ENCODE results near the gene SMARCA1. TPM values are rescaled to one million over a fixed set of nuclear protein-coding genes. Genes with fewer than 3 reads are reported as not detected.

SMARCA1 gene
- total RNA-seq, 2 donors from 2014 or later: not detected

GRCh38 chrX:129461801-129462456 lies 61.4 kb downstream of the SMARCA1 start:
- no peak overlapping the region for H3K4me3 Mint-ChIP-seq
- ATAC-seq: no peak
- no peaks in the 10 kb centered on the region for H3K36me3 Mint-ChIP-seq
- no peak overlapping the region for H3K27ac Mint-ChIP-seq
- H3K4me1 Mint-ChIP-seq (ENCODE audit: low read depth in 2 of 2): no peaks in the 10 kb centered on the region
- peaks cover 7 to 13% of the 10 kb centered on the region in 2 donors for H3K27me3 Mint-ChIP-seq
- no peak for DNase-seq (ENCODE audit: low spot score)
- no peaks in the 10 kb centered on the region for H3K9me3 Mint-ChIP-seq

GRCh38 chrX:129452523-129452922 lies 70.8 kb downstream of the SMARCA1 start:
- H3K27ac Mint-ChIP-seq: no peak overlapping the region
- no peaks in the 10 kb centered on the region for H3K9me3 Mint-ChIP-seq
- no peak overlapping the region for H3K4me3 Mint-ChIP-seq
- peaks cover under 1 to 11% of the 10 kb centered on the region in 2 donors for H3K27me3 Mint-ChIP-seq
- DNase-seq (ENCODE audit: low spot score) (no peak), ATAC-seq (no peak)
- no peaks in the 10 kb centered on the region for H3K36me3 Mint-ChIP-seq
- H3K4me1 Mint-ChIP-seq (ENCODE audit: low read depth in 2 of 2): peaks cover 0 to 3% of the 10 kb centered on the region in 2 donors

- H3K27me3 Mint-ChIP-seq: peaks cover 0 to 9% of the 10 kb centered on the region in 2 donors
- no peaks in the 10 kb centered on the region for H3K9me3 Mint-ChIP-seq
- no peak overlapping the region for H3K4me3 Mint-ChIP-seq
- peaks cover 0 to 3% of the 10 kb centered on the region in 2 donors for H3K4me1 Mint-ChIP-seq (ENCODE audit: low read depth in 2 of 2)
- no peaks in the 10 kb centered on the region for H3K36me3 Mint-ChIP-seq
- H3K27ac Mint-ChIP-seq: no peak overlapping the region
- ATAC-seq (no peak), DNase-seq (ENCODE audit: low spot score) (no peak)
These were observed 73.2 kb downstream of the SMARCA1 start for GRCh38 chrX:129450123-129450522.

- Mint-ChIP-seq H3K36me3 (no peaks in the 10 kb centered on the region), H3K9me3 (no peaks in the 10 kb centered on the region), H3K27ac (no peak overlapping the region), H3K4me3 (no peak overlapping the region), H3K27me3 (peaks cover 0 to 6% of the 10 kb centered on the region in 2 donors), H3K4me1 (ENCODE audit: low read depth in 2 of 2) (peaks cover 0 to 3% of the 10 kb centered on the region in 2 donors)
- ATAC-seq (no peak), DNase-seq (ENCODE audit: low spot score) (no peak)
These were observed 74.1 kb downstream of the SMARCA1 start for GRCh38 chrX:129449148-129449547.

GRCh38 chrX:129445436-129445835 lies 77.9 kb downstream of the SMARCA1 start:
- ATAC-seq: no peak

GRCh38 chrX:129433945-129434344 lies 89.3 kb downstream of the SMARCA1 start:
- DNase-seq (ENCODE audit: low spot score): no peak
- Mint-ChIP-seq H3K27ac (no peak overlapping the region), H3K27me3 (peaks cover 12 to 15% of the 10 kb centered on the region in 2 donors), H3K4me3 (no peak overlapping the region), H3K4me1 (ENCODE audit: low read depth in 2 of 2) (no peaks in the 10 kb centered on the region), H3K36me3 (no peaks in the 10 kb centered on the region), H3K9me3 (no peaks in the 10 kb centered on the region)
- ATAC-seq: no peak

More at GRCh38 chrX:129445436-129445835, 77.9 kb downstream of the SMARCA1 start:
- Mint-ChIP-seq H3K4me1 (ENCODE audit: low read depth in 2 of 2) (peaks cover 0 to 3% of the 10 kb centered on the region in 2 donors), H3K4me3 (no peak overlapping the region), H3K27ac (no peak overlapping the region), H3K36me3 (no peaks in the 10 kb centered on the region), H3K27me3 (peaks cover 0 to 3% of the 10 kb centered on the region in 2 donors), H3K9me3 (no peaks in the 10 kb centered on the region)
- no peak for DNase-seq (ENCODE audit: low spot score)

GRCh38 chrX:129433461-129433860 lies 89.8 kb downstream of the SMARCA1 start:
- Mint-ChIP-seq H3K27ac (no peak overlapping the region), H3K4me1 (ENCODE audit: low read depth in 2 of 2) (no peaks in the 10 kb centered on the region), H3K9me3 (no peaks in the 10 kb centered on the region), H3K27me3 (peaks cover 12 to 20% of the 10 kb centered on the region in 2 donors), H3K4me3 (no peak overlapping the region), H3K36me3 (no peaks in the 10 kb centered on the region)
- no peak for DNase-seq (ENCODE audit: low spot score)
- ATAC-seq: no peak

- H3K27me3 Mint-ChIP-seq: peaks cover 29 to 44% of the 10 kb centered on the region in 2 donors
These were observed 96.0 kb downstream of the SMARCA1 start for GRCh38 chrX:129427267-129427666.

GRCh38 chrX:129423191-129423590 lies 100.1 kb downstream of the SMARCA1 start:
- ATAC-seq (no peak), DNase-seq (ENCODE audit: low spot score) (no peak)
- peaks cover 0 to 6% of the 10 kb centered on the region in 2 donors for H3K4me1 Mint-ChIP-seq (ENCODE audit: low read depth in 2 of 2)
- no peak overlapping the region for H3K27ac Mint-ChIP-seq
- H3K4me3 Mint-ChIP-seq: no peak overlapping the region
- no peaks in the 10 kb centered on the region for H3K36me3 Mint-ChIP-seq
- peaks cover 27 to 33% of the 10 kb centered on the region in 2 donors for H3K27me3 Mint-ChIP-seq
- no peaks in the 10 kb centered on the region for H3K9me3 Mint-ChIP-seq

More at GRCh38 chrX:129427267-129427666, 96.0 kb downstream of the SMARCA1 start:
- ATAC-seq (no peak), DNase-seq (ENCODE audit: low spot score) (no peak)
- H3K4me3 Mint-ChIP-seq: no peak overlapping the region
- H3K27ac Mint-ChIP-seq: no peak overlapping the region
- H3K4me1 Mint-ChIP-seq (ENCODE audit: low read depth in 2 of 2): peaks cover 0 to 6% of the 10 kb centered on the region in 2 donors
- H3K9me3 Mint-ChIP-seq: no peaks in the 10 kb centered on the region
- H3K36me3 Mint-ChIP-seq: no peaks in the 10 kb centered on the region

GRCh38 chrX:129404670-129405008 lies 118.7 kb downstream of the SMARCA1 start:
- no peak for DNase-seq (ENCODE audit: low spot score)
- H3K4me3 Mint-ChIP-seq: no peak overlapping the region
- no peak overlapping the region for H3K27ac Mint-ChIP-seq
- H3K27me3 Mint-ChIP-seq: peaks cover 12 to 18% of the 10 kb centered on the region in 2 donors
- no peaks in the 10 kb centered on the region for H3K4me1 Mint-ChIP-seq (ENCODE audit: low read depth in 2 of 2)
- H3K36me3 Mint-ChIP-seq: no peaks in the 10 kb centered on the region
- H3K9me3 Mint-ChIP-seq: peaks cover 4% of the 10 kb centered on the region
- no peak for ATAC-seq

GRCh38 chrX:129403974-129404669 lies 119.2 kb downstream of the SMARCA1 start:
- Mint-ChIP-seq H3K27me3 (peaks cover 12 to 21% of the 10 kb centered on the region in 2 donors), H3K36me3 (no peaks in the 10 kb centered on the region), H3K4me3 (no peak overlapping the region), H3K4me1 (ENCODE audit: low read depth in 2 of 2) (no peaks in the 10 kb centered on the region), H3K9me3 (peaks cover 4% of the 10 kb centered on the region), H3K27ac (no peak overlapping the region)
- DNase-seq (ENCODE audit: low spot score) (no peak), ATAC-seq (no peak)

Other genes with a start within 250 kb of the SMARCA1 start
- gene OCRL, start 16.8 kb upstream of the SMARCA1 start, total RNA-seq: 1 to 10 TPM; 3.5 to 4.9 TPM
- gene APLN, start 131.5 kb upstream of the SMARCA1 start, total RNA-seq: 1 to 10 TPM in 1 of 2 donors, not detected in 1; 1.1 TPM
- under 1 TPM; 0.14 to 0.55 TPM for gene XPNPEP2, start 215.5 kb upstream of the SMARCA1 start, total RNA-seq